D721Med (cell line): Measurements from ENCODE around the gene IFT43.
A peak's percentile ranks its signal among the peaks of the same experiment; 100 is the strongest.

Experiments used
- DNase-seq: peaks from one replicate; pipeline ENCODE4 v3.0.0; 2011; ENCODE audit warnings: low spot score; ENCODE audit not compliant: insufficient read length
- FAIRE-seq: peaks from 2 replicates; lab custom pipeline; 2011; peaks lifted over from hg19 to GRCh38; lab: Jason Lieb, UNC
- CTCF ChIP-seq: IDR thresholded peaks from 2 replicates; pipeline ENCODE4 v1.5.1; 2012; ENCODE audit warnings: mild to moderate bottlenecking, control low read depth; ENCODE audit not compliant: insufficient read depth; ENCODE audit errors: missing control alignments

Gene IFT43

DNA sequence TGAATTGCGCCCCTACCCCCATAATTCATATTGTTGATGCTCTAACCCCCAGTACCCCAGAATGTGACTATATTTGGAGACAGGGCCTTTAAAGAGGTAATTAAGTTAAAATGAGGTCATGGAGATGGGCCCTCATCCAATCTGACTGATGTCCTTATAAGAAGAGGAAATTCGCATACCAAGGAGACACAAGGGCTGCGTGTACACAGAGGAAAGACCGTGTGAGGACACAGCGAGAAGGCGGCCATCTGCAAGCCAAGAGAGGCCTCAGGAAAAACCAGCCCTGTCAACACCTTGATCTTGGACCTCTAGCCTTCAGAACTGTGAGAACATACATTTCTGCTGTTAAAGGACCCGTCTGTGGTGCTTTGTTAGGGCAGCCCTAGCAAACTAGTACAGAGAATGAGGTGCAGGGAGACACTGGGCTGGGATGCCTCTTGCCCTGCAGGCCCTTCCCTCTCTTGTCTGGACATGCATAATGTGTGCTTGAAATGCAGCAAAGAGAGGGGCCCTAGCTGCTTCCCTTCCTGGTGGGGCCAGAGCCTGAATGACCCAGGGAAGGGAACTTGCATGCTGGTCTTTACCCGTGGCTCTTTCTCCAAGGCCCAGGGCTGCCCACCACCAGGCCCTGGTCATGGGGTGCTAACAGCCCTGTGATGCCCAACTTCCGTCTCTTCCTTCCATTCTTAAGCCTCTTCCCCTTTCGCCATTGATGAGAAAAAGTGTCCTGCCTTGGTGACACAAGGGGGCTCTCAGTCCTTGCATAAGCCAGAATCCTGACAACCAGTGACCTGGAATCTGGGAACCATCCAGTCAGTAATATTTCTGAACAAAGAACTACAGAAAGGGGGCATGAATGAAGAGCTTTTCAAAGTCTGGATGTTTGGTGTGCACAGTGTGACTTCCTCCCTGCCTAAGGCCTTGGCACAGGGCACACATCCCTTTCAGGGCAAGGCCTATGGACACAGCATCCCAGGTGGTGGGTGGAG lies 116.1 kb downstream of the IFT43 start:
- DNase-seq (no peak), FAIRE-seq (no peak)
- TF ChIP-seq CTCF = peak; percentile 19

DNA sequence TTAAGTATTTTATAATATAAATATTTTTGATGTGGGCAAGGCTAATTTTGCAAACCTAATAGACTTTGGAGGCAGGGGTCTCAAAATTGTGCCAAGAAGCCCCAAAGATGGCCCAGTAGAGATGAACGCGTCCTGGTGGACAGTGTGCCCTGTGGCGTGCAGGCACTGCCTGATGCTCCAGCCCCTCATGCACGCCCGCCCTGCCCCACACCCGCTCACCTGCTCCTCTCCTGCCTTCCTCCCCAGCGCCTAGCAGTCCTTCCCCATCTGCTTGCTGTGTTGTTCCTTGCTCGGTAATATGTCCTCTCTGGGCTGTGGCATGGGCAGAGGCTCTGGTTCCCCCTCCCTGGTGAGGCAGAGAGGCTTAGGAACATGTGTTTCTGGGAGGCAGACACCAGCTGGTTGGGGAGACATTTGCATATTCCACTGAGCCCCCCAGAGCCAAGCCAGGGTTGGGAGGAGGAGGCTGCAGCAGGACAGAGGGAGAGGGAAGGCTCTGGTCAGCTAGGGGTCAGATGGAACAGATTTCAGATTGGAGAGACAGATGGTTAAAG lies 119.3 kb downstream of the IFT43 start:
- FAIRE-seq = no peak
- no peak for TF ChIP-seq CTCF
- DNase-seq = no peak

GRCh38 chr14:76106188-76106587 lies 120.6 kb downstream of the IFT43 start:
- no peak for FAIRE-seq
- no peak for TF ChIP-seq CTCF
- no peak for DNase-seq

- no peak for FAIRE-seq
- no peak for DNase-seq
Observed at GRCh38 chr14:76109087-76109880, 123.7 kb downstream of the IFT43 start.

GRCh38 chr14:76112889-76113624 lies 127.5 kb downstream of the IFT43 start:
- DNase-seq (no peak), FAIRE-seq (no peak)
- no peak for TF ChIP-seq CTCF

More at GRCh38 chr14:76109087-76109880, 123.7 kb downstream of the IFT43 start:
- no peak for TF ChIP-seq CTCF

DNA sequence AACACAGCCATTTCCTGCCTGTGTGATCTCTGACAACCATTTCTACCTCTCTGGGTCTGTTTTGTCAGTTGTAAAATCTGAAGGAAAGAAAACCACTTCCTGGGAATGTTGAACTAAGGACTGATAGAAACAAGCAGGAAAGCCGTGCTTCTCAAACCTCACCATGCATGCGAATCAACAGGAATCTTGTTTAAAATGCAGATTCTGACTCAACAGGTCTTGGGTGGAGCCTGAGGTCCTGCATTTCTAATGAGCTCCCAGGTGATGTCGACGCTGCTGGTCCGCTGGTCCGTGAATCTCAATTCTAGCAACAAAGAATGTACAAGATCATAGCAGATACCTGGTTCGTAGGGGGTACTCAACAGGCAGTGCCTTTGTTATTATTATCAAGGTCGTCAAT lies 128.1 kb downstream of the IFT43 start:
- DNase-seq (no peak), FAIRE-seq (no peak)

More for the DNA sequence above, 128.1 kb downstream of the IFT43 start:
- no peak for TF ChIP-seq CTCF
